ENCODE results near the gene MEGF8. TPM values are rescaled to one million over a fixed set of nuclear protein-coding genes. Genes with fewer than 3 reads are reported as not detected.

Gene MEGF8
- total RNA-seq, 1 donor from 2014 or later = 16.4 TPM

GRCh38 chr19:42313096-42313839, 12.2 kb upstream of the MEGF8 start, which contains the start of gene TMEM145:
TSS of gene TMEM145 (plus strand) at chr19:42313309. CDS start at chr19:42313377, 68 bp downstream.
- Histone ChIP-seq H3K27me3 (ENCODE audit: low read depth) (peaks cover 37% of the 10 kb centered on the region), H3K4me3 (peak within 1 kb of the TSS; percentile 51), H3K27ac (no peak within 1 kb of the TSS), H3K36me3 (no peaks in the 10 kb centered on the region), H3K9me3 (no peaks in the 10 kb centered on the region), H3K4me1 (peaks cover 9% of the 10 kb centered on the region)
- peak; percentile 68 to 76 for ATAC-seq
- DNase-seq = no peak
- intact Hi-C loops (cut with DNase I) = no loop called here
- TF ChIP-seq CTCF (IDR thresholded peaks at IDR 0.05) = no peak

GRCh38 chr19:42313840-42314755, 11.3 kb upstream of the MEGF8 start:
- no peak for ATAC-seq
- Histone ChIP-seq H3K27ac (no peak overlapping the region), H3K4me3 (peak overlapping the region; percentile 51), H3K4me1 (peaks cover 9% of the 10 kb centered on the region), H3K36me3 (no peaks in the 10 kb centered on the region), H3K9me3 (no peaks in the 10 kb centered on the region), H3K27me3 (ENCODE audit: low read depth) (peaks cover 37% of the 10 kb centered on the region)
- DNase-seq = no peak
- TF ChIP-seq CTCF (IDR thresholded peaks at IDR 0.05) = no peak
- intact Hi-C loops (cut with DNase I) = no loop called here

- intact Hi-C loops (cut with DNase I) = no loop called here
- Histone ChIP-seq H3K4me3 (no peak overlapping the region), H3K36me3 (no peaks in the 10 kb centered on the region), H3K4me1 (peaks cover 9% of the 10 kb centered on the region), H3K27me3 (ENCODE audit: low read depth) (peaks cover 37% of the 10 kb centered on the region), H3K27ac (no peak overlapping the region), H3K9me3 (no peaks in the 10 kb centered on the region)
- no peak for TF ChIP-seq CTCF (IDR thresholded peaks at IDR 0.05)
- DNase-seq = no peak
- no peak for ATAC-seq
Measured at GRCh38 chr19:42315024-42315423, 10.4 kb upstream of the MEGF8 start.

GRCh38 chr19:42316223-42317211, 8.9 kb upstream of the MEGF8 start:
- Histone ChIP-seq H3K4me1 (peaks cover 9% of the 10 kb centered on the region), H3K27ac (no peak overlapping the region), H3K27me3 (ENCODE audit: low read depth) (peaks cover 30% of the 10 kb centered on the region), H3K4me3 (peak overlapping the region; percentile 10), H3K9me3 (no peaks in the 10 kb centered on the region), H3K36me3 (no peaks in the 10 kb centered on the region)
- ATAC-seq = peak; percentile 45 to 68
- DNase-seq = peak; percentile 74
- TF ChIP-seq CTCF (IDR thresholded peaks at IDR 0.05) = no peak
- intact Hi-C loops (cut with DNase I) = no loop called here

GRCh38 chr19:42317535-42317934, 7.9 kb upstream of the MEGF8 start:
- Histone ChIP-seq H3K4me1 (peaks cover 9% of the 10 kb centered on the region), H3K36me3 (no peaks in the 10 kb centered on the region), H3K27me3 (ENCODE audit: low read depth) (peaks cover 25% of the 10 kb centered on the region), H3K27ac (no peak overlapping the region), H3K9me3 (no peaks in the 10 kb centered on the region), H3K4me3 (no peak overlapping the region)
- TF ChIP-seq CTCF (IDR thresholded peaks at IDR 0.05) = no peak
- no peak for DNase-seq
- no peak for ATAC-seq
- intact Hi-C loops (cut with DNase I) = no loop called here
